HCT116 (cell line): ENCODE measurements around the gene MBD5. TPM values are rescaled to one million over a fixed set of nuclear protein-coding genes. Genes with fewer than 3 reads are reported as not detected.

ENCODE experiments used
- ATAC-seq: fragments of 200-7000 bp; cut with Tn5 transposase; 2 replicates; pipeline ENCODE4 v1.9.1; 2020; ENCODE audit warnings: mild to moderate bottlenecking, moderate library complexity
- BruUV-seq: library from RNA; stranded (reverse); fragments of 400-500 nt; replicated peaks from 2 replicates; lab custom pipeline; 2021; lab: Mats Ljungman, UMichigan
- CTCF ChIA-PET: fragments of 300-600 bp; sonication (Branson Sonifier 250); formaldehyde crosslinking; loops from one replicate; lab custom pipeline; 2021; ENCODE audit warnings: antibody characterized with exemption; lab: Charles Lee
- POLR2A ChIA-PET: fragments of 300-600, 350-600 bp; sonication (Branson Sonifier 250); formaldehyde crosslinking; loops from one replicate; lab custom pipeline; 2021; ENCODE audit warnings: antibody characterized with exemption; lab: Charles Lee
- RAD21 ChIA-PET, 2 experiments: fragments of 300-600 bp; sonication (Branson Sonifier 250); formaldehyde crosslinking; loops; one replicate each; lab custom pipeline; 2023; ENCODE audit warnings: low total read pairs in 2 of 2; ENCODE audit not compliant: uncharacterized antibody in 2 of 2, unreplicated experiment in 2 of 2, low non-redundant PET in 1 of 2; lab: Charles Lee
- DNase-seq: peaks from one replicate; pipeline ENCODE4 v3.0.0-alpha.2; 2010; ENCODE audit warnings: low read depth, low spot score
- H2AFZ ChIP-seq: fragments of 200-600 bp; shearing (Covaris generic), sonication (generic); 2 replicates; pipeline ENCODE4 v1.6.1; 2017; ENCODE audit warnings: low read depth, mixed run types, mixed read lengths, antibody characterized with exemption, low read length; ENCODE audit not compliant: poor library complexity, severe bottlenecking
- H3K27ac ChIP-seq: 2 replicates; pipeline ENCODE4 v1.5.1; 2012; ENCODE audit warnings: low read depth, low read length
- H3K27me3 ChIP-seq: fragments of 200-600 bp; sonication (generic); 2 replicates; pipeline ENCODE4 v1.6.1; 2016; ENCODE audit warnings: mixed run types, low read length, mixed read lengths; ENCODE audit not compliant: insufficient read depth
- H3K36me3 ChIP-seq, 2 experiments: fragments of 200-500 bp in 1 of 2; fragments of 200-600 bp in 1 of 2; sonication (Bioruptor generic) in 1 of 2; sonication (generic) in 1 of 2; 2 replicates each; pipeline versions ENCODE4 v1.5.1 to v1.6.1; 2014 to 2016; ENCODE audit warnings: low read length in 2 of 2, inconsistent platforms in 1 of 2, mixed read lengths in 1 of 2, mixed run types in 1 of 2; ENCODE audit not compliant: insufficient read depth in 2 of 2, control insufficient read depth in 1 of 2
- H3K4me1 ChIP-seq, 2 experiments: fragments of 200-600 bp in 1 of 2; sonication (generic) in 1 of 2; 2 replicates each; pipeline versions ENCODE4 v1.5.1 to v1.6.1; 2012 to 2017; ENCODE audit warnings: low read length in 2 of 2, inconsistent platforms in 1 of 2, mild to moderate bottlenecking in 1 of 2, mixed read lengths in 1 of 2, mixed run types in 1 of 2, moderate library complexity in 1 of 2; ENCODE audit not compliant: insufficient read depth in 2 of 2, control insufficient read depth in 1 of 2
- H3K4me2 ChIP-seq: fragments of 200-600 bp; sonication (generic); 2 replicates; pipeline ENCODE4 v1.6.1; 2017; ENCODE audit warnings: mixed run types, low read length, mixed read lengths
- H3K4me3 ChIP-seq, 2 experiments: fragments of 200-600 bp in 1 of 2; sonication (generic) in 1 of 2; replicated peaks in 1 of 2; 2 replicates each; pipeline ENCODE4 v1.5.1; 2011 to 2016; ENCODE audit warnings: low read length in 2 of 2, control low read depth in 1 of 2, low read depth in 1 of 2, mild to moderate bottlenecking in 1 of 2, mixed read lengths in 1 of 2, mixed run types in 1 of 2
- H3K79me2 ChIP-seq: fragments of 200-600 bp; sonication (generic); 2 replicates; pipeline ENCODE4 v1.6.1; 2017; ENCODE audit warnings: mild to moderate bottlenecking, mixed run types, low read length, moderate library complexity, mixed read lengths; ENCODE audit not compliant: insufficient read depth
- H3K9ac ChIP-seq: fragments of 200-600 bp; sonication (generic); 2 replicates; pipeline ENCODE4 v1.6.1; 2016; ENCODE audit warnings: low read length, mixed read lengths
- H3K9me2 ChIP-seq: fragments of 200-600 bp; sonication (generic), shearing (Covaris generic); 2 replicates; pipeline ENCODE4 v1.6.1; 2017; ENCODE audit warnings: mixed run types, mild to moderate bottlenecking, moderate library complexity; ENCODE audit not compliant: insufficient read depth
- H3K9me3 ChIP-seq, 2 experiments: fragments of 200-500 bp in 1 of 2; fragments of 200-600 bp in 1 of 2; sonication (Bioruptor generic) in 1 of 2; sonication (generic) in 1 of 2; 2 replicates each; pipeline ENCODE4 v1.6.1; 2014 to 2017; ENCODE audit warnings: low read length in 2 of 2, mixed read lengths in 2 of 2, inconsistent platforms in 1 of 2, low read depth in 1 of 2, mild to moderate bottlenecking in 1 of 2, mixed run types in 1 of 2, moderate library complexity in 1 of 2; ENCODE audit not compliant: control insufficient read depth in 1 of 2, insufficient read depth in 1 of 2
- H4K20me1 ChIP-seq: fragments of 200-600 bp; sonication (generic), shearing (Covaris generic); 2 replicates; pipeline ENCODE4 v1.6.1; 2017; ENCODE audit warnings: mixed run types, mild to moderate bottlenecking, moderate library complexity; ENCODE audit not compliant: insufficient read depth
- ATF3 ChIP-seq: IDR thresholded peaks from 2 replicates; pipeline ENCODE4 v1.6.1; 2012
- CBX3 ChIP-seq: IDR thresholded peaks from 2 replicates; pipeline ENCODE4 v1.6.1; 2012; ENCODE audit warnings: low read depth
- EGR1 ChIP-seq: IDR thresholded peaks from 2 replicates; pipeline ENCODE4 v1.6.1; 2012; ENCODE audit warnings: low read depth
- EZH2 ChIP-seq: fragments of 200-600 bp; sonication (generic); IDR thresholded peaks from 2 replicates; pipeline ENCODE4 v1.6.1; 2017; ENCODE audit warnings: antibody characterized with exemption, mixed run types
- EZH2phosphoT487 ChIP-seq: fragments of 200-600 bp; IDR thresholded peaks from 2 replicates; pipeline ENCODE4 v1.6.1; 2018; ENCODE audit warnings: antibody characterized with exemption, borderline replicate concordance
- MAX ChIP-seq: IDR thresholded peaks from 2 replicates; pipeline ENCODE4 v1.6.1; 2012
- POLR2AphosphoS5 ChIP-seq: IDR thresholded peaks from 2 replicates; pipeline ENCODE4 v1.6.1; 2011; ENCODE audit warnings: mild to moderate bottlenecking, low read depth, low read length, moderate library complexity
- RAD21 ChIP-seq: IDR thresholded peaks from 2 replicates; pipeline ENCODE4 v1.6.1; 2012; ENCODE audit warnings: low read depth, mild to moderate bottlenecking
- SP1 ChIP-seq: IDR thresholded peaks from 2 replicates; pipeline ENCODE4 v1.6.1; 2012; ENCODE audit warnings: low read depth
- YY1 ChIP-seq: IDR thresholded peaks from 2 replicates; pipeline ENCODE4 v1.6.1; 2011; ENCODE audit warnings: low read length, low read depth, moderate library complexity, mild to moderate bottlenecking; ENCODE audit not compliant: insufficient replicate concordance; ENCODE audit errors: extremely low read depth
- ZFX ChIP-seq: fragments of 450-650 bp; IDR thresholded peaks from 2 replicates; pipeline ENCODE4 v1.6.1; 2017
- ZNF274 ChIP-seq: fragments of 200-500 bp; sonication (Bioruptor generic); IDR thresholded peaks from 2 replicates; pipeline ENCODE4 v1.6.1; 2014; ENCODE audit warnings: mild to moderate bottlenecking, low read depth, low read length, inconsistent platforms
- intact Hi-C: fragments of 100-400 bp; cut with micrococcal nuclease; formaldehyde crosslinking; loops from 2 replicates; pipeline ENCODE4 v1.10.0; 2022
- total RNA-seq: library from RNA; stranded (reverse); gene quantifications from one replicate; pipeline ENCODE4 v1.2.1, GENCODE V29; 2021; ENCODE audit not compliant: unreplicated experiment
- TF ChIP-seq, protein P1 (sequence below), 3 experiments: fragments of 200-600 bp in 1 of 3; sonication (generic) in 1 of 3; IDR thresholded peaks in 2 of 3; conservative IDR thresholded peaks in 1 of 3; 2 replicates each; pipeline ENCODE4 v1.5.1; 2012 to 2017; ENCODE audit warnings: low read depth in 2 of 3, low read length in 2 of 3, antibody characterized with exemption in 1 of 3, borderline replicate concordance in 1 of 3, control low read depth in 1 of 3, mild to moderate bottlenecking in 1 of 3, mixed read lengths in 1 of 3, mixed run types in 1 of 3, moderate library complexity in 1 of 3; ENCODE audit not compliant: insufficient read depth in 1 of 3

Gene MBD5
- total RNA-seq, 1 experiment from 2014 or later, result 20.5 TPM

DNA sequence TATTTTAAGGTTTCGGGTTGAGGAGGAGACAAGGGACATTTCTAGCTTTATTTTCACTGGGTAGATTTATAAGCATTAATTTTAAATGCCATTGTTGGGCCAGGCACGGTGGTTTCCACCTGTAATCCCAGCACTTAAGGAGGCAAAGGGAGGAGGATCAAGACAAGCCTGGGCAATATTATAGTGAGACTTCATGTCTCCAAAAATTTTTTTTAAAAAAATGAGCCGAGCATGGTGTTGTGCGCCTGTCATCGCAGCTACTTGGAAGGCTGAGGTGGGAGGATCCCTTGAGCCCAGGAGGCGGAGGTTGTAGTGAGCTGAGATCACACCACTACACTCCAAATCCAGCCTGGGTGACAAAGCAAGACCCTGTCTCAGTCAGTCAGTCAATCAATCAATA is 45.0 kb downstream of the MBD5 start:
- Histone ChIP-seq H3K27me3 (no peaks in the 10 kb centered on the region), H3K9me2 (no peaks in the 10 kb centered on the region), H3K9me3 (no peaks in the 10 kb centered on the region), H3K4me3 (no peak overlapping the region), H3K4me2 (no peak overlapping the region), H3K27ac (no peak overlapping the region), H4K20me1 (no peaks in the 10 kb centered on the region), H3K36me3 (no peaks in the 10 kb centered on the region), H3K4me1 (no peaks in the 10 kb centered on the region), H3K79me2 (no peaks in the 10 kb centered on the region), H3K9ac (no peak overlapping the region), H2AFZ (no peak overlapping the region)
- ChIA-PET RAD21 (no interaction called here), CTCF (interaction anchor here (0.9 kb wide), 1 partner anchor 45 kb away, joined by 3 read pairs; the partner anchor contains the start of genes MBD5 and ORC4), POLR2A (no interaction called here)
- no peak for DNase-seq
- ATAC-seq, result no peak
- TF ChIP-seq ZNF274 (no peak), ATF3 (no peak), MAX (no peak), EZH2 (no peak), POLR2AphosphoS5 (no peak), CBX3 (no peak), ZFX (no peak), SP1 (no peak), EGR1 (no peak), EZH2phosphoT487 (no peak), RAD21 (no peak), YY1 (no peak)
- TF ChIP-seq, protein P1, sequence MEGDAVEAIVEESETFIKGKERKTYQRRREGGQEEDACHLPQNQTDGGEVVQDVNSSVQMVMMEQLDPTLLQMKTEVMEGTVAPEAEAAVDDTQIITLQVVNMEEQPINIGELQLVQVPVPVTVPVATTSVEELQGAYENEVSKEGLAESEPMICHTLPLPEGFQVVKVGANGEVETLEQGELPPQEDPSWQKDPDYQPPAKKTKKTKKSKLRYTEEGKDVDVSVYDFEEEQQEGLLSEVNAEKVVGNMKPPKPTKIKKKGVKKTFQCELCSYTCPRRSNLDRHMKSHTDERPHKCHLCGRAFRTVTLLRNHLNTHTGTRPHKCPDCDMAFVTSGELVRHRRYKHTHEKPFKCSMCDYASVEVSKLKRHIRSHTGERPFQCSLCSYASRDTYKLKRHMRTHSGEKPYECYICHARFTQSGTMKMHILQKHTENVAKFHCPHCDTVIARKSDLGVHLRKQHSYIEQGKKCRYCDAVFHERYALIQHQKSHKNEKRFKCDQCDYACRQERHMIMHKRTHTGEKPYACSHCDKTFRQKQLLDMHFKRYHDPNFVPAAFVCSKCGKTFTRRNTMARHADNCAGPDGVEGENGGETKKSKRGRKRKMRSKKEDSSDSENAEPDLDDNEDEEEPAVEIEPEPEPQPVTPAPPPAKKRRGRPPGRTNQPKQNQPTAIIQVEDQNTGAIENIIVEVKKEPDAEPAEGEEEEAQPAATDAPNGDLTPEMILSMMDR (IDR thresholded peaks at IDR 0.05 in 2 of 3, conservative IDR thresholded peaks at IDR 0.05 in 1 of 3; ENCODE audit: borderline replicate concordance in 1 of 3, insufficient read depth in 1 of 3, low read depth in 2 of 3, low read length in 2 of 3), result no peak
- no TSS peak for BruUV-seq
- intact Hi-C loops, result no loop called here
